GM12891 (cell line): ENCODE measurements around the gene TSPO.

Experiments used
- POLR2A ChIP-seq: IDR thresholded peaks from 2 replicates; pipeline ENCODE4 v1.6.1; 2011; ENCODE audit warnings: low read depth, low read length, control low read depth
- POLR2AphosphoS5 ChIP-seq: IDR thresholded peaks from 2 replicates; pipeline ENCODE4 v1.6.1; 2011; ENCODE audit warnings: low read depth, low read length, control low read depth
- SPI1 ChIP-seq: IDR thresholded peaks from 2 replicates; pipeline ENCODE4 v1.6.1; 2011; ENCODE audit warnings: low read depth, low read length, control low read depth
- TAF1 ChIP-seq: IDR thresholded peaks from 2 replicates; pipeline ENCODE4 v1.6.1; 2011; ENCODE audit warnings: low read depth, low read length, control low read depth

- TF ChIP-seq POLR2A = no peak
- no peak for TF ChIP-seq SPI1
- TF ChIP-seq POLR2AphosphoS5 = no peak
- no peak for TF ChIP-seq TAF1
Observed at GRCh38 chr22:43210631-43211515, 59.5 kb downstream of the TSPO start.
